HG03460 (cell line): ENCODE results near the gene VWA3A.

ENCODE experiments used
- ATAC-seq: cut with Tn5 transposase; IDR thresholded peaks from one replicate; pipeline ENCODE4 v1.9.1; 2021; ENCODE audit not compliant: unreplicated experiment

Gene VWA3A

GRCh38 chr16:22198547-22199293 is 106.4 kb downstream of the VWA3A start:
- no peak for ATAC-seq

GRCh38 chr16:22202261-22202637 is 109.9 kb downstream of the VWA3A start:
- no peak for ATAC-seq

GRCh38 chr16:22203091-22203490 is 110.8 kb downstream of the VWA3A start:
- ATAC-seq: no peak

GRCh38 chr16:22204091-22204655 is 111.8 kb downstream of the VWA3A start:
- ATAC-seq: no peak

GRCh38 chr16:22205577-22206012 is 113.3 kb downstream of the VWA3A start:
- no peak for ATAC-seq

- ATAC-seq: peak; percentile 86
These were observed 113.9 kb downstream of the VWA3A start, which contains the start of gene EEF2K for GRCh38 chr16:22206013-22206841. Gene EEF2K (plus strand): TSS chr16:22206278. CDS start chr16:22225730, 19,452 bp downstream.
